HG03378 (cell line): ENCODE data around the gene IL1RAPL1.
A peak's percentile ranks its signal among the peaks of the same experiment; 100 is the strongest.

ENCODE experiments used
- ATAC-seq: cut with Tn5 transposase; IDR thresholded peaks from one replicate; pipeline ENCODE4 v1.9.1; 2021; ENCODE audit warnings: mild to moderate bottlenecking, moderate library complexity; ENCODE audit not compliant: unreplicated experiment

Gene IL1RAPL1

DNA sequence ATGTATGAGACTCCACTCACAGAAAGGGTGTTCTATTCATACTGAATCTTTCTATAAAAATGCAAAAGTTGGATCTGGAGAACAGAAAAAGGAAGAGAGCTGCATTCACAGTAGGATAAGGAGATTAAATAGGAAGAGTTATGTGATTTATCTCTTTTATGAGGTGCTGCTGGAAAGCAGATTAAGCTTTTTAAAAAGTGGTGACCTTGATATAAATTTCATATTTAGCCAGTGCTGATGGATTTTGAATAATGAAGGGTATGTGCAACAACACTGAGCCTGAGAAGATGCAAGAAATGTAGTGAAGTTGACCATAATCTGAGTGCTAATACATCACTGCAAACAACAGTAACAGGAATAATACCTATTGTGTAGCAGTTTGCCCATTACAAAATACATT, 795.6 kb downstream of the IL1RAPL1 start:
- no peak for ATAC-seq

DNA sequence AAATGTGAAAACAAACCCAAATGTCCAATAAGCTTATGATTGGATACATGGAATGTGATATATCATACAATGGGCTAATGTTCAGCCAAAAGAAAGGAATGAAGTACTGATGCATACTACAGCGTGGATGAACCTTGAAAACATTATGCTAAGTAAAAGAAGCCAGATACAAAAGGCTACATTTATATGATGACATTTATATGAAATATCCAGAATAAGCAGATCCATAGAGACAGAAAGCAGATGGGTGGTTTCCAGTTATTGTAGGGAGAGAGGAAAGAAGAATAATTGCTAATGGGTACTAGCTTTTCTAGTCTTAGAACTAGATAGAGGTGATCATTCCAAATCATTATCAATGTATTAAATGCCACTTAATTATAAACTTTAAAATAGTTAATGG, 801.3 kb downstream of the IL1RAPL1 start:
- ATAC-seq = no peak

DNA sequence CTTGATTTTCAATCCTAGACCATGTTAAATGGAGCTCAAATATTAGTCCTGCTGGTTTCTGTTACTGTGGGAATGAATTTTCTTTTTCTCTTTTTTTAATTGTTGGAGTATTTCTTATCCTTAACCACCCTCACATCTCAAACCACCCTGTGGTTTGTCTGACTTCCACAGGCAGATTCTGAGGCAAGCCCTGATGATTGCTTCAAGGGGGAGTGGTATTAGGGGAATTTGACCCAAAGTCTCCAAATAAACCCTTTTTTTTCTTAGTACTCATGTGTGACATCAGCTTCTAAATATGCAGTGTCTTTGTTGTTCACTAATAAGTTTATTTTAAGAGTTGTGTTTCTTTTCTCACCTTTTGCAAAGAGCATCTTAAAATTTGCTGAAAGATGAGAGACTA, 810.3 kb downstream of the IL1RAPL1 start:
- no peak for ATAC-seq

DNA sequence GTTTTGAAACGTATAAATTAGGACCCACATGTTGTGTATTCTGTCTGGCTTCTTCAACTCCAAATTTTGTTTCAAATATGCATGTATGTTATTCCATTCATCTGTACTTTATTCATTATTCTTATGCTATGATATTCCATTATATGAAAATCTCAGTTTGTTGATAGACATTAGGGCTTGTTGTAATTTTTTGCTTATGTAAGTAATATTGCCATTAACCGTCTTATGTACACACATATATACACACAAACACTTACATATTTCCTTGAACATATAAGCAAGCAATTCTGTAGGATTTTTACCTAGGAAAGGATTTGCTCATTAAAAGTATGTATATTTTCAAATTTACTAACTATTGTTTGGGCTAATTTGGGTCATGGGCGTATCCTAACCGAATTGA, 820.1 kb downstream of the IL1RAPL1 start:
- no peak for ATAC-seq

DNA sequence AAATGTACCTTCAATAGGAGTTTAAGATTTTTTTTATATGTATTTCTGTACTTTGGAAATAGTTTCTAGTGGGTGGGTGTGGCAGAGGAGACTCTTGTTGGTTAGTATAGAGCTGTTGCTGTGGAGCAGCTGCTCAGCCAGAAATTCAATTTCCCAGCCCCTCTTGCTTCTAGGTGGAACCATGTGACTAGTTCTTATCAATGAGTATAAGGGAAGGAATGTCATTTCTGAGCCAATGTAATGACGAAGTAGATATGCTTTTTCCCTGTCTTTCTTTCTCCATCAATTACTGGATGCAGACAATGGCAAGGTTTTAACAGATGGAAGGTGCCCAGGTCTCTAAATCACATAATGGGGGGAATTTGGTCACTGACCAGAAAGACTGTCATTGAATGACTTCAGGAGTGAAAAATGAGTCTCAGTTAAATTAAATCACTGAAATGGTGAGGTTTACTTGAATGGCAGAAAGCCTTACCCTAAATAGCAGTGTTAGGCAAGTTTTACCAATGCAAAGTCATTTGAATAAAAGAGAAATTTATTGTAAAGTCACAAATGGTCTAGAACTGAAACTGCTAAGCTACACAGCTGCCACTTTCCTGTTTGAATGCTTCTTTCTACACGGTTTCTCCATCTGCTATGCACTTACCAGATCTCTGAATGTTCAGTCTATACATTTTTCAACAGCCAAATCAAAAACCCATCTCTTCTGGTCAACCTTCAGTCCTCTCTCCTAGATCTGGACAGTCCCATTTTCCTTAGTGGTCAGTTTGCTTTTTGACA, 832.7 kb downstream of the IL1RAPL1 start:
- no peak for ATAC-seq

DNA sequence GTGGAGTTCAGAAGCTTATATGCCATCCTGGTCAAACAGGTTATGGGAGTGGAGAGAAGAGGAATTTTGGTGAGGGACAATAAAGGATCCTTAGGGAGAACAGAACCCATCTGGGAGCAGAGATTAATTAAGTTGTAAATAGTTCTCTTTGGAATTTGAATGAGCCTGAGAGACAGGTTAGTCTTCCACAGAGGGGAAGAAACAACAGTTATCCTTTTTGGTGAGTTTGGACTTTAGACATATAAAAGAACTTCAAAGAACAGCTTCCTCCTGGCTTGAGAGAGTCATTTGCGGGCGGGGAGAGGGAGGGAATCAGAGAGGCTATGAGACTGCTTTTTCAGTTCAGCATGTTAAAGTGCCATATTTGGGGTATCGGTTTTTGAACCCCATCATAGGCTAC, 834.8 kb downstream of the IL1RAPL1 start:
- no peak for ATAC-seq

DNA sequence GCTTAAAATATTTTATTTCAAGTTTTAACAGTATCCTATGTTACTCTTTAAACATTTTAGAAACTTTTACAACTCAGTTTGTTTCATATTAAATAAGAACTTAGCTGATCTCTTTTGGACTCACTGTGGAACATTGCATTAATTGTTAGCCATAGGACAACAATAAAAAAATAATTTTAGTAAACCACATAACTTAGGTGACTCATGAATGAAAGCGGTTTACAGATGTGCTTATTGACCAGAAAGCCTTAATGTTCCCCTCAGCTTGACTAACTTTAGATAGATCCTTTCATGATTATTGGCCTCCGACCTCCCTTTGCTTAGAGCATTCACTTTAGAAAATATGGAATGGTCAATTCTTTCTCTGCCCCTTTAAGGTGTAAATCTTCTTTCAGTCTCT, 844.6 kb downstream of the IL1RAPL1 start:
- ATAC-seq = no peak

DNA sequence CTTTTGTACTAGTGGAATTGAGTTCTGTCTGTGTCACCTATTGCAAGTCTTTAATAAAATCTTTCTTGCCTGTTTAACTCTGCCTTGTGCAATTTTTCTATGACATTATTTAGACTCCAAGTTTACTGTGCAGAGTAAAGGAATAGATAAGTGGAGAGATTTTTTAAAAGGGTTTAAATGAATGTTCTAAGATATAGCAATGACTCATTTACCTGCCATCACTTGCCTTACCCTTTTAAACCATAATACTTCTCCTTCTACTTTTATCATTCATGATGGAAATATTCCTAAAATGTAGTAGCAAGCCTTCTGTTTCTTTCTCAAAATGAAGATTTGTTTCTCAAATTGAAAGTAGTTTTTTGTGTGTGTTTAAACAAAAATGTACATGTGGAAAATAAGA, 845.3 kb downstream of the IL1RAPL1 start:
- ATAC-seq = no peak

DNA sequence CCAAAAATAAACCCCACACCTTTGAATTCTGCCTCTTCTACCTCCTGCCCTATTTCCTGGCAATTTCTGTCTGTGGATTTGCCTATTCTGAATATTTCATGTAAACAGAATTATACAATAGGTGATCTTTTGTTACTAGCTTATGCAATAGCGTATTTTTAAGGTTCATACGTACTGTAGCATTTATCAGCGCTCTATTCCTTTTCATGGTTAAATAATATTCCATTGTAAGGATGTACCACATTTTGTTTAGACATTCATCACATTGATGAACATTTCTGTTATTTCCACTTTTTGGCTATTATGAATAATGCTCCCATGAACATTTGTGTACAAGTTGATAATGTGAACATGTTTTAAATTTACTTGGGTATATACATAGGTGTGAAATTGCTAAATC, 847.7 kb downstream of the IL1RAPL1 start:
- ATAC-seq = no peak

DNA sequence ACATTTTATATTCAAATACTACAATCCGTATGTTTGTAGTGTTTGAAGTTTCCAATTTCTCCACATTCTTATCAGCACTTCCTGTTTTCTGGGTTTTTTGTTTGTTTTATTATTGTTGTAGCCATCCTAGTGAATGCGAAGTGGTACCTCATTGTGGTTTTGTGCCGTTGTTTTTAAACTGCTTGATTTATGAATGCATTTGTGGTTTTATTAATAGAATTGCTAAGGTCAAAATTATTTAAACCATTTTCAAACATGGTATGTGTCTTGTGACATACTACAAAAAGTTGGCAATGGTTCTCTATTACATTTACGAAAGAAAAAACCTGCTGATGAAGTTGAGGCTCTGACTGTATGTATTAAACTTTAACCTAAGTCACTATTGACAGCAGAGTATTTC, 848.1 kb downstream of the IL1RAPL1 start:
- no peak for ATAC-seq

DNA sequence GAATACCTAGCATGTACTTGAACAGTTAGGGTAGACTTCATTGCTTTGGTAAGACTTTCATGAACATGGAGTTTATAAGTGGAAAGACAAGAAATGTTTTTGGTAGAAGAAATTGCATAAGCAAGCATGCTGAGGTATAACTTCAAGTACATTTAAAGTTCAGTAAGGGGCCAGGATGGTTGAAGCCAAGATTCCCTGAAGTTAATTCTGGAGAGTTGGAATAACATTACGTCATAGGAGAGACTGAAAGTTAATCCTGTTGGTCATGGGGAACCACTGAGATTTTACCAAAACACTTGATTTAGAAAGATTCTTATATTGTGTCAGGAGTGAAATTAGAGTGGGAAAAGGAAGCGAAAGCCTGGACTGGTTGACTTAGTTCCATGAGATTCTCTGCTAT, 860.6 kb downstream of the IL1RAPL1 start:
- ATAC-seq = no peak

DNA sequence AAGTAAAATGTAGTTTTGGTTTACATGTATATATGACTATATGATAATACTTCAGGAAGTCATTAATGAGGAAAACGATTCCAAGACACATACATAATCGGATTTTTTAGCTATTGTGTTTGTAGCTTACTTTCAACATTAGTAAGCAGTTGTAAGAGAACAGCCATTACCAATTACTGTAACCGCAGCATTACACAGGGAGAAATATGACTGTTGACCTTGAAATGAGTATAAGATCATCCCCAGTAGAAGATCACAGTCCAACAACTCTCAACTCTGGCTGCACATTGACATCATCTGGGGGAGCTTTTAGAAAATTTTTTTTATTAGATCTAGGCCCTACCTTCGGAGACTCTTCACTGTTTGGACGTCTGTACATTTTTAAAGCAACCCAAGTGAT, 866.1 kb downstream of the IL1RAPL1 start:
- no peak for ATAC-seq

DNA sequence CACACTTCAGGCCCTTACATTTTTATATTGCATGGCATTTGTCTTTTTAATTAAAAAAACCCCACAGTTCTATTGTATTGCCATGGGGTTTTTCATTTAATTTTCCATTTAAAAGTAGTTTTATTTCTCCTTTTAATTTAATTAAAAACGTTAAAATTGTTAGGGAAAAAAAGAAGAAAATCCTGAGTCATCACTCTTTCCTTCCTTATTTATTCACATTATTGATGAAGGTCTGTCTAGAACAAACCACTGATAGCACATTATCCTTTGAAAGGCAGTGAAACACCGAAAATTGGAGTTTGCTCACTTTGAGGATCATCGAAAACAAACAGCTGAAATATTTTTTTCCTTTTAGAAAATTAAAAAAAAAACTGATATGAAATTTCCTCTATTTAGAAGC, 868.5 kb downstream of the IL1RAPL1 start:
- ATAC-seq = no peak

DNA sequence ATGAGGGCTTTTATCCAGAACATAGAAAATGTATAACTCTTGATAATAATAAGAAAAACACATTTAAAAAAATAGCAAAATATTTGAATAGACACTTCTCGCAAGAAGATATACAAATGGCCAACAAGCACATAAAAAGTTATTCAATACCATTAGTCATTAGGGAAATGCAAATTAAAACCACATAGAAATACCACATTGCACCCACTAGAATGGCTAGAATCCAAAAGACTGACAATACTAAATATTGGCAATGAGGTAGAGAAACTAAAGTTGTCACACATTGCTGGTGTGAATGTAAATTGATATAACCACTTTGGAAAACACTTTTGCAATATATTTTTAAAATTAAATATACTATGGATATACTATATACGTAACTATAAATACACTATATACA, 873.8 kb downstream of the IL1RAPL1 start:
- peak; percentile 77 for ATAC-seq

DNA sequence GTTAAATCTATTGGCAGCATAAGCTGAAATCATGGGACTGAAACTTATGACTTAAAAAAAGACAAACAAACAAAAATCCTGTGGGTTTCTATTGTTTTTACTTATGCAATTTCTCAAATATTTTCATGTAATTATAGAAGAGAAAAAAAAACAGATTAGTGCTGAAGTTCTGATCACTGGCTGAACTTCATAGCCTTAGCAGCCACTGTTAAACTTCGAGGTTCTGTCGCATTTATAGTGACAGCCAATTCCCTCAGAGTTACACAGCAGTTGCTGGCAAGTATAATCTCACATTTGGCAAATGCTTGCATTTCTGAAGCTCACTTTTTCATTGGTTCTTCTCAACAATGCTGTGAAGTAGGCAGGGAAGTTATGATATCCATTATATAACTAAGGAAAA, 879.2 kb downstream of the IL1RAPL1 start:
- ATAC-seq = no peak

DNA sequence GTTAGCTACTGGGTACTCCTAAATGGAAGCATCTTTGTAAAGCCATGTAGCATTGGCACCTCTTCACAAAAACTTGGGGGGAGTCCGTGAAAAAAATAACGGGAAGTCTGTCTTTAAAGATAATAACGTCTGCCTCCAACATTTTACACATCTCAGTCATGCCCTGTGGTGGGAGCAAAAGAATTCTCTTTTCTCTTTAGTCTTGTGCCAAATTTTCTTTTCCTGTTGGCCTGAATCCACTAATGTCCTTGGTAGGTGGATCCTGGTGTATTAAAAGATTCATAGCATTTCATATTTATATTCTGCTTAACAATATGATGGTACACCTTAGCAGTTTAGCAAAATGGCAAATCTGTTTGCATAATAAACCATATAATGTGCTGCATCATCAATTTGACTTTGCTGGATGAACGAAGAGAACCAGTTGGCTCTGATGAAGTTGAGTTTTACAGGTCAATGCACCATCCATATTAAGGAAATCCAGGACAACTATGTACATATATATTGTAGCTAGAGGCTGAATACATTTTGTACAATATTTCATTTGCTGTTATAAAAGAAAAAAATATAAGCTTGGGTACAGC, 881.8 kb downstream of the IL1RAPL1 start:
- ATAC-seq = no peak

DNA sequence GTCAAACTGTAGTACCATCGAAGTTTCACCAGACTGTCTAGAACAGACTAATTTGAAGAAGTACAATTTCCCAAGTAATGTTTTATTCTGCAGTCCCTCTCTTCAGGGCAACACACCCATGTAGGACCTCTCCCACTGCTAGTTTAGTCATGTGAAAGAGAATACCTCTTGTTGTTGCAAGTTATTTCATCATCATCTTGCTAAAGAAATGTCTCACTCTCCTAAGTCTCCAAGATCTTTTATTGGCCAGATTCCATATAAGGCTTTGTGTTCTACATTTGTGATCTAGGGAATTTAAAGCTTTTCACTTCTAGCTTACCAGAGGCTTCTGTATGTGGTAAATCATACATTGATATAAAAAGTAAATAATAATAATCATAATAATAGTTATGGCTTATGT, 882.8 kb downstream of the IL1RAPL1 start:
- no peak for ATAC-seq

DNA sequence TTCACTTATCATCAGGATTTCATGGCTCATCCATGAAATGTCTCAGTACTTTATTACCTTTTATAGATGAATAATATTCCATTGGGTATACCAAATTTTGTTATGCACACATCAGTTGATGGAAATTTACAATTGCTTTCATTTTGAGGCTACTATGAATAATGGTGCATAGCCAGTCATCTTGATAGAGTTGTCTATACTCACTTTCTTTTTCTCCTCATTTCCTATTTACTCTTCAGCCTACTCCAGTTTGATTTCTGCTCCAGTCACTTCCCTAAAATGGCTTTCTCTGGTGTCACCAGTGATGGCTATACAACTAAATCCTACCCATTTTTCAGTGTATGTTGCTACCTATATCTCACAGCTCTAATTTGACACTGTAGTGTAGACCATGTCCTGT, 884.6 kb downstream of the IL1RAPL1 start:
- no peak for ATAC-seq

DNA sequence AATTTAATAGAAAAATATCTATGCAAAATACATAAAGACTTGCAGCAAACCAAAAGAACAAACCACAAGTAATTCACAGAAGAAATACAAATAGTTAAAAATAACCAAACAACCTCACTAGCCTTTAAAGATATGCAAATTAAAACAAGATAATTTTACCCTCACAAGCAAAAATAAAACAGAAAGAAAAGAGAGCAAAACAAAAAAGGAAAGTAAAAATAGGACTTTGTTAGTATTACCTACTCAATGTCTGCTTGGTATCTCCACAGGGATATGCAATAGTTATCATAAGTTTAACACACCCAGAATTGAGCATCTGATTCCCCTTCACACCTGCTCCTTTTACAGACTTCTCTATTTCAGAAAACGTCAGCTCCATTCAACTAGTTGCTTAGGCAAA, 890.6 kb downstream of the IL1RAPL1 start:
- ATAC-seq = peak; percentile 61

DNA sequence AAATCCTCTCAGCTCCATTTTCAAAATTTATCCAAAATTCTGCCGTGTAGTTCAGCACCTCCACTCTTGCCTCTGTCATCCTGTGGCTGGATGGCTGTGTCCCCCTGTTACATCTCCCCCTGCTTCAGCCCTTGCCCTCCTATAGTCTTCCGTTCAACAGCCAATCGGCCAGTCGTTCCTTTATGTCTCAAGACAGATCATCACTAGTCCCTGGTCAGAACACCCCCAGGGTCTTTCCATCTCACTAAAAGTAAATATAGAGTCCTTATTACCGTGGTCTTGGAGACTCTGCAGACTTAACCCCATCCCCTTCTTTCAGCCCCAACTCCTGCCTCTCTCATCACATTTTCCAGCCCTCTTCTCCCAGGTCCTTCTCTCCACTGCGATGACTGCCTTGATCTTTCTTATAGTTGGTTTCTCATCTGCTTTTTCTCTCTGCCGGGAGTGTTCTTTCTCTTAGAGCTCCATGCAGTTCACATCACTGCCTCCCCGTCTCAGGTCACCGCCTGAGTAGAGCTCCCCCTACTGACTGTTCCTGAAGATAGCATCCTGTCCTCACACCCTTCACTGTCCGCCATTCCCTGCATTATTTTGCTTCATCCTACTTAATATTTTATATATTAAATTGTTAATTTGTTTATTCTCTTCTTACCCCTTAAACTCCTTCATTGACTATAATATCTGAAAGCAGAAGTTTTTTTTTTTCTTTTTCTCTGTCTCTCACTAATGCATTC, 891.3 kb downstream of the IL1RAPL1 start:
- ATAC-seq = peak; percentile 88

DNA sequence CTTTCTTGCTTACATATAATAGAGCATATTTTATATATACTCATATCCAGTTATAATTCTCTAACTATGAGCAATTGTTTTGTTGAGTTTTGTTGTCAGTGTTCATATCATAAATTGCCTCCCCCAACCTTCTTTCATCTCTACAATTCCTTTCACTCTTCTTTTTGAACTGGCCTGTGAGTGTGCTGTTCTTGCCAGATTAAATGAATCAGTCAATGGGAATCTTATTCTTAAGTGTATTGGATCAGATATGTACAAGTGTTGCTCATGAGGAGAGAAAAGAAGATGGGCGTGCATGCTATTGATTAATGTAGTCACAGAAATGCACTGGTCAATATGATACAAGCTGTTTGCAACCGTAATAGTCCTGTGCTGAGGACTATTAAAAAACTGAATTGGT, 900.0 kb downstream of the IL1RAPL1 start:
- no peak for ATAC-seq

DNA sequence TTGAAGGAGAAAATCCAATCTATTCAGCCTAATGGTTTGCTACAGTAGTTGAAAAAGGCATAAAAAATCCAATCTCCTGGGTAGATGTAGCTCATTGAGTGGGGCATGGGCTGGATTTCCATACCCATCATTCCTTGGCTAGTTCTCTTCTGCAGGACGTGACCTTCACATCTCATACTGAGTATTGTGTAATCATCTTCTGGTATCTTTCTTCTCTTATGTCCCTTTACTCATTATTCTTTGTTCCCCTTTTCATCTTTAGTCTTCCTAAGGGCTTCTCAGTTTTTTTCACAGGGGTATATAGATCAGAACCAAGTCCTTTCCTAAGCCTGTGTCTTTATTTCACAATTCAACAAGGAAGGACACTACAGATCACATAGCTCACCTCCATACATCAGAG, 900.5 kb downstream of the IL1RAPL1 start:
- ATAC-seq = no peak
